ENCODE results near the gene GRK3.

The GRK3 gene

DNA sequence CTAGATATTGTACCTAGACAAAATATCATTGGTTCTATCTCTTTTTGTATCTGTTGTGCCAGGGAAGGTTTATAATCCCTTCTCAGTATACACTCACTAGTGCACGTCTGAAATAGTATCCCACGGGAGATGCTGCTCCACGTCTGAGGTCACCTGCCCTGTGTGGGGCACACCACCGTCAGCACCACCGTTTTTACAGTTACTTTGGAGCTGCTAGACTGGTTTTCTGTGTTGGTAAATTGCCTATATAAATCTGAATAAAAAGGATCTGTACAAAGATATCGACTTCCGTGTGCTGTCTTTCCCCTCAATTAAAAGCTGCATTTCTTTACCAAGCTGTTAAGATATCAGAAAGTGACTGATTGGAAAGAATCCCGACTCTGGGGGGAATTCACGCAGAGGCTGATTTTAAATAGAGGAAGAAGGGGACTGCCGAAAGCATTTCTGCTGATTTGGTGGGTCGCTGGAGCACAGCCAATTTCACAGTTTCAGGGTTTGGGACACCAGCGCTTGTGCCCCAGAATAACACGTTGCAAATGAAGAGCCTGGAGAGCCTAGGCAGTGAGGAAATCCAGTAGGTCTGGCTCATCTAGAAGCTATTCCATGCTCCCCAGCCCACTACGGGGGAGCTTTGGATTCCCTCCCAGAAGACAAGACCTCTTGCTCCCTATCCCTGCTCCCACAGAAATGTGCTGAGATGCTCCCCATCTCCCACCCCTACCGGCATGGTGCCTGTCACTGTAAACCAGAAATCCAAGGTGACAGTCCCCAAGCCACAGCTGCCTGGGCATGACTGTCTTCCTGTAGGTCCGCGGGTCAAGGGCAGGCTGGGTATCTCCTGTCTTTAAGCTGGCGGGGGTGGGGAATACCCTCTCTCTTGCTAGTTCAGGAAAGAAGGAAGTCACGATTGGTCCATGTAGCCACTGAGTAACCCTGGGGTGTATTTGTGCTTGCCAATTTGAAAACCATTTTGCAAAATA is 164.8 kb downstream of the GRK3 start:
- no peak for DNase-seq (ENCODE audit: low read depth in 3 of 3)

DNA sequence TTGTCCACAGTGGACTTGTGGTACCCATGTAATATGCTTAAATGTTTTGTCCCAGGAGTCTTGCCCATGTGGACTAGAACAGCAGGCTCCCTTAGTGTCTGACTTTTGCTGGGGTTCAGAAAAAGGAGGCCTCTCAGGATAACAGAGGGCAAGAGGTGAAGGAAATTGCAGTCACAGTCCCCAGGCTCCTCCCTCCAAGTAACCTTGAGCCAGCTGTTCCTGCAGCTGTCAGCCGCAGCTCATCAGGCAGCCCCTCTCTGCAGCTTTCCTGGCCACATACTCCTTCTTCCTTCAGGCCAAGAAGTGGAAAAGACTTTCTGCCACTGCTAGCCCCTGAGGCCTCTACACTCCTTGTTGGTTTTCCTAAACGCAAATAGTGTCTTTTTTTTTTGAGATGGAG is 171.2 kb downstream of the GRK3 start:
- no peak for DNase-seq (ENCODE audit: low read depth in 3 of 3)

DNA sequence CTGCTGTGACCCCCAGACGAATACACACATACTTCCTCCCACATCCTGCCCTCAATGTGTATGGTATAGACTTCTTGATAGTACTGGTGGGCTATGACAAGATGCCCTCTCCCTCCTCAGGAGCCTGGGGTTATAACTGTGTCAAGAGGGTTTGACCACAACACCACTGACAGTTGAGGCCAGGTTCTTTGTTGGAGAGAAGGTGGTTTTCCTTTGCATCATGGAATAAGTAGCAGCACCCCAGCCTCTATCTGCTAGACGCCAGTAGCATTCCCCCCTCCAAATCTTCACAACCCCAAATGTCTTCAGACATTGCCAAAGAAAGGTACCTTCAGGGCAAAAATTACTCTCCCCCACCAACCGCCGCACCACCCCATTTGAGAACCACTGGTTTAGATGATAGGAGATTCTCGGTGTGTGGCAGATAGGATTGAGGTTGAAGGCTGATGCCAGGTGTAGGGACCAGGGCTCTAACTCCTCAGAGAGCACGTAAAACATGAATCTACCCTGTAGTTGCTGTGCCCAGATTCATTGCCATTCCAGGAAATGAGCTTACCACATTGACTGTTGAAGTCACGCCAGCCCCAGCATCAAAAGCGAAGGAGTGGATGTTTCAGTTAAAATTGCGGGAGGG is 172.0 kb downstream of the GRK3 start:
- DNase-seq (ENCODE audit: low read depth in 3 of 3) = no peak

DNA sequence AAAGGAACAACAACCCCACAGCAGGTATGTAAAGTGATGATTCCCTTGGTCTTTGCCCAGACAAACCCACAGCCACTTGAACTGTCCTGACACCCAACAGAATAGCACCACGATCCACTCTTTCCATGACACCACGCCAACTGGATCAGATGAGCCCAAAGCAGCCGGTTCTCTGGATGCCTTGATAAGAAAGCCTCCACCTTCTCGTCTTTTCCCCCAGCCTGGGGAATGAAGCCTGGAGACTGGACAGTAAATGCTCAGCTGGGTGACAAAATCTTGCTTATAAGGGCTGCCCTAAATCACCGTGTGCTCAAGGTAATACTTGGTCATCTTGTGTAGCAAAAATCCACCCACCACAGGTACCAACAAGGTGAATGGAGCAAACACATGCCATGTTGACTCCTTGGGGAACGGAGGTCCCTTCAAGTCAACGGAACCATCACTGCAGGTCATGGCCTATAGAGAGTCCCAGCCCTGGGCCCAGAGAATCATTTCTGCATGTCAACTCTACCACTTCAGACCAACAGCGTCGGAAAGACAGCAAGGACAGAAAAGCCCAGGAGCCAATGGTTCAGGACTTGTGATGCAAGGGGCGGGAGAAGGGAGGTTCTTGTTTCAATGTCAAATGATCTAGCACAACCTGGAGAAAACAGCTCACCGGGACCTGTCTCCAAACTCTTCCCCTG is 175.3 kb downstream of the GRK3 start:
- no peak for DNase-seq (ENCODE audit: low read depth in 3 of 3)

DNA sequence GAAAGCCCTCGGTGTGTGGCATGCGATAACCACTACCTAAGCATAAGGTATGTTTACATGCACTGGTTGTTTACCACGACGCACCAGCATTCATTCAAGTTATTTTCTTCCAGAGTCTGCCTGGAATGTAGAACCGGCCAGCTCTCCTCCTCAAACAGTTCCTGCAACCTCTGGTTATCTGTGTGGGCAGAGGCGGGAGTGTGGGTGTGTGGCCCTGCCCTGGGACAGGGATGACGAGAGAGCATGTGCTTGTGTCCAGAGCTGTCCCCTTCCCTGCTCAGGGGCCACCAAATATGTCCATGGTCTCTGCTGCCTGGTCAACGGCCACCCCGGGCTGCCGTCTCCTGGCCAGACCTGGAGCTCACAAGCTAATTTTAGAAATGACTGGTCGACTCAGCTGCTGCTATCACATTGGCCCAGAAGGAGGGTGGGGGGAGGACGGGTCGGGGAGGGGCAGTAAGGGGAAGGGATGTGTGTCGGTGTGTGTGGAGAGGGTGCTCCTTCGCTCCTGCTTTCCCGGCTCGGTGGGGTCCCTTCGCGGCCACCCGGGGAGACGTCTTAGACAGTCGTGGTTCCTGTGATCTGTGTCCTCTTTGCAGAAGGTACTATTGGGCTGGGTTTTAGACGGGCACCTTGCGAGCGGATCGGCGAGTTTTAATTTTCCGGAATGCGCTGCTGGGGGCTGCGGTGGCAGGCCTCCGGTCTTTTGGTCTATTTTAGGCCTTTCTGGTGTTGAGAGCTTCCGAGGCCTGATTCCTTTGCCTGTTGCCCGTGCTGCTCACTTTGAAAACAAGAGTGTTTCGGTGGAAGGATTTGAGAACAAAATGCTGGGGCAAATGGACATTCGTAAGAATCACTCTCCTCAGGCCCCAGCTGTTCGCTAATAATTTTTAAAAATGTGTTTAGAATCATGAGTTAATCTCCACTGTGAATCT is 177.5 kb downstream of the GRK3 start, which contains the start of gene MYO18B:
Gene MYO18B, plus strand, starts transcription at position 497 of the 935 bp plus-strand sequence. CDS start 18,905 bp downstream, outside the sequence.
- DNase-seq (ENCODE audit: low read depth in 3 of 3) = no peak

DNA sequence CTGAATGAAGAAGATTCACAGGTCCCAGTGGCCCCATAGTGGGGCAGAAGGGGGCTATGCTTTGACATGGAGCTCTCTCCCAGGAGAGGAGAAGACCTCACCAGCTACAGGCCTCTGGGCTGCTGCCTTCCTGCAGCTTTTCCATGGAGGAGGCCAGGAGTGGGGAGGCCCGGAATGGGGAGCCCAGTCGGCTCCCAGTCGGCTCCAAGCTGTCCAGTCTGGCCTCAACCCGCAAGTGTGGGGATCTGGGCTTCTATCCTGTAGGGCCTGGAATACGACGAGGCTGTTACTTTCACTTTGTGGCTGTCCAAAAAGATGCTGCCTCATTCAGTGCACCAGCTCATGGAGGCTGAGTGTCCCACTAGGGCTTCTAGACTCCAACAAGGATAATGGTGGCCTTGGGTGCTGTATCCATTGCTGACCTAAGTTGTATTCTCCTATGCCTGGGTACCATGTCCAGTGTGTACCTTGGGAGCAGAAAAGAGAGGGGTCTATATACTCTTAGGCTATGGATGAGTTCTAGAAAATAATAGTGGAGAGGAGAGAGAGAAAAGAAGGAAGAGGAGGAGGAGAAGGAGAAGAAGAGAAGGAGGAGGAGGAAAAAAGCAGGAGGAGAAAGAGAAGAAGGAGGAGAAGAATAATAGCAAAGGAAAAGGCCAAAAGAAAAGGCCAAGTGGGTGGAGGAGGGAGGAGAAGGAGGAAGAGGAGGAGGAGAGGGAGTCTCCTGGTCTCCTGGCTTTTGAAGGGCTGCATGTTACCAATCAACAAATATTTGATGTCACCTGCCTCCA is 178.6 kb downstream of the GRK3 start:
- DNase-seq (ENCODE audit: low read depth in 3 of 3) = no peak

DNA sequence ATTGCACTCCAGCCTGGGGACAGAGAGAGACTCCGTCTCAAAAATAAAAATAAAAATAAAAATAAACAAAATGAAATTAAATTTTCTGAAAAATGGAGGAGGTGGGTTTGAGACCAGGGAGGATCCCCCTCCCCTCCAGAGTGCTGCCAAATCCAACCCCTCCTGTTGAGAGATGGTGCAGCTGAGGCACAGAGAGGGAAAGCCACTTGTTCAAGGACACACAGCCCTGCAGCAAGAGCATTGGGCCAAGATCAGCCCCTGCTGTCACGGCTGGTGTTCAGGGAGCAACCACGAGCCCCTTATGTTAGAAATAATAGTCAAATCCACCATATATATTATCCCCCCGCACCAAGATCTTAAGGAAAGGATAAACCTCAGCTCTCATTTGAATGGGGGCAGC is 180.2 kb downstream of the GRK3 start:
- DNase-seq (ENCODE audit: low read depth in 3 of 3) = no peak

DNA sequence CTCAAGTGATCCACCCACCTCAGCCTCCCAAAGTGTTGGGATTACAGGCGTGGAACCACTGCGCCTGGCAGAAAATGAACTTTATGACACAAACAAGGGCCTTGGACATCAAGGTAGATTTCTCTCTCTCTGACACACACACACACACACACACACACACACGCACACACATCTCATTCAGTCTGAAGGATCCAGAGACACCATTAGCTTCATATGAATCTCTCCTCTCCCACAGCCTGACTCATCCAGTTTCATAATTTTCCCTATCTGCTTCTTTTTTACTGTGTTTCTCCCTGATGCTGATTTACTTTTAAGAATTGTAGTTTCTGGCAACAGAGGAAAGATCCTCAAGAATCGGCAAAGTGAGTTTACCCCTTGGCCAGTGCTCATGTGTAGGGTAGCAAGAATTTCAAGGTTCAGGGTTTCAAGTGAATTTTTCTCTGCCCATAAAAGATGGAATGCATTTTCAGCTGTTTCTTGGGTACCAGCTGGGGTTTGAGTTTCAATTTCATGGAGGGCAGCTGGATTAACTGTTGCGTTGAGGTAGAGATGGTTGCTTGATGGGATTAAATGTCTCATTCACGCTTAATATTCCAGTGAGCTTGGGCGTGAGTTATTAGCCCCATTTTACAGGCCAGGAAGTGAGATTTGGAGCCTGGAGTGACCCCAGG is 181.0 kb downstream of the GRK3 start:
- no peak for DNase-seq (ENCODE audit: low read depth in 3 of 3)

DNA sequence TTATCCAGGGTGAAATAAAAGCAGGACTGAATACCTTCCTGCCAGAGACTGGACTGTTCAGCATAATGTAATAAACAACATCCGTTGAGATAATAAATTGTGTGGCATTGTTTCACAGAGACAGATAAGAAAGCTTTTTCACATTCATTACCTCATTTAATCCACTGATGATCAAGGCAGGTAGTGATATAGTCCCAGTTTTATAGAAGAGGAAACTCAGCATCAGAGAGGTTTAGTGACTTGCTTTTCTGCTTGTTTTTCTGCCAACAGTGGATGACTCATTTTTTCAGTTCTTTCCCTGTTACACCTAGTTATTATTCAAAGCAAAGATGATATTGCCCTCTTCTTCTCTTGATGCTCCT is 181.5 kb downstream of the GRK3 start:
- DNase-seq (ENCODE audit: low read depth in 3 of 3) = no peak

DNA sequence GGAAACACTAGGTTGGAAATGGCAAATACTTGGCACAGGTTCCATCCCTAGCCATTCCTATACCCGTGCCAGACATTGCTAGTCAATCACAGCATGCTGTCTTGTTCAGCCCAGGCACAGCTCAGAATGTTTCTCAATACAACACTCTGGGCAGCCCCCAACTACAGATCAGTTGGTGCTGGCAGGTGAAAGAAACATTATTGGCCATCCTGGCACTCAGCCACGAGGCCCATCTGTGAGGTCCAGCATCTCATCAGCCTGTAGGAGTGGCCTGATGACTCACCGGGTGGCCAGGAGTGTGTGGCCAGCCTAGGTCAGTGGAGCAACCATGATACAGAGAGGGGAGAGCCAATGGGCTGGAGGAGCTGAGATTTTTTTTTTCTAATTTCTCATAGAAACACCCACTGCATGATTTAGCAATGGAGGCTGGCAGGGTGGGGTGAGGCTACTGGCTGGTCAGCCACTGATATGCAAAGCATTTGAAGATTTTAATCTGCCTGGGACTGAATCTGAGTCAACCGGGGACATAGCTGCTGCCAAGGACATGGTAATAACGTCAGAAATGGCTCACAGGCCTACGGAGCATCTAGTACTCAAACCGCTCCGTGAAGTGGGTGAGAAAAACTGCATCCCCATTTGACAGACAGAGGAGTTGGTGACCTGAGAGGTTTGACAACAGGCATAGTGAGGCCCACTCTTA is 182.9 kb downstream of the GRK3 start:
- no peak for DNase-seq (ENCODE audit: low read depth in 3 of 3)

DNA sequence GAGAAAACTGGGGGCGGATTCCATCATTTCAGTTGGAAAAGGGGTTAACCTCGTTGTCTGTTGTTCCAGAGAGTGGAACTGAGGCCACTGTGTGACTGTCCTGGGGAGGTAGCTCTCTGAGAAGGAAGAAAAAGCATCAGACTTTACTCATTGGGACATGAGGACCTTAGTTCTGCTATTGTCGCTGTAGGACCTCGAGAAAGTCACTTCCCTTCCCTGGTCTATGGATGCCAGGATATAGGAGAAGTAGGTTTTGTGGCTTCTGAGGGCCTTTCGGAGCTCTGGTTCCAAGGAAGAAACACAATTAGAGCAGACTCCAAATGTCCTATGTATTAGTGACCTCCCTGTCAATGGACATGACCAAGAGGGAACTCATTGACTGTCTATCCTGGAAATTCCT is 183.7 kb downstream of the GRK3 start:
- no peak for DNase-seq (ENCODE audit: low read depth in 3 of 3)

DNA sequence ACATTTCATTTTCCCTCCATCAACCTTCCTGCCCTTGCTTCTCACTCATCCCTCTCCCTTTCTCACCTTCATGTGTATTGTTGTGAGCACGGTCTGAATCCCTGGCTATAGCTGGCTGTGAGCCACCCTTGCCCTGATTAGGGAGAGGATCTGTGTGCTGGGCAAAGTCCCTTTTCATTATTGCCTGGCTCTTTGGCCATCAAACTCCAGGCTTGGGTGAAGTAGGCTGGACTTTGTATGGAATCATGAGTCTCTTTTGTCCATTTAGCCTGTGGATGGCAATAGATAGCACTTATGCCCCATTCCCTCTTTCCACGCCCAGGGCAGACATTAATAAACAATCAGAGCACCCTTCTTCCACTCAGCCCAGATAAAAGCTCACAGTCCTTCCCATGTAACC is 184.2 kb downstream of the GRK3 start:
- no peak for DNase-seq (ENCODE audit: low read depth in 3 of 3)

DNA sequence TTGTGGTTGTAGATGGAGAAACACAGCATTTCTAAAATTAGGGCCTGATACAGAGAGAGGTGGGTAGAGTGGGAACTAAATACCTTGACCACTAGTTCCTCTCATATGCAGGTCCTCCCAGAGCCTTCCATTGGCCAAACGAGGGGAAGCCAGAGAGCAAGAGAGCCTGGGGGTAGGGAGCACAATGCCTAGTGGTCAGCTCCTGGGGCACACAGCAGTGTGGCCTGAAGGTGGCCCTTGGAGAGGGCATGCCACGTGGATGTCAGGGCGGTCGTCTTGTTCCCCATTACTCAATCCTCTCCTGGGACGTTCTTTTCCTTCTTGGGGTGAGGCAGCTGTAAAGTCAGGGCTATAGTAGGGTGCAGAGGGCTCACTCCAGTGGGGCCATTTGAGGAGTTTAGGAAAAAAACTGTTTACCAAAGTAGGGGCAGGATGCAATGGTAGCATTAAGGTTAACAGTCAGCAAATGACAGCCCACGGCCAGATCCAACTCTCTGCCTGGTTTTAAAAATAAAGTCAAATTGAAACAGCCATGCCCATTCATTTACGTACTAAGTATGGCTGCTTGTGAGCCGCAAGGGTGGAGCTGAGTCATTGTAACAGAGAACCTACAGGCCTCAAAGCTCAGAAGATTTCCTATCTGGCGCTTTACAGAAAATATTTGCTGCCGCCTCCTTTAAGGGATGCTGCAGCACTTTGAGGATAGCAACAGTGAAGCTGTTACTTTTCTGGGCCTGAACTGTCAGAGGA is 185.1 kb downstream of the GRK3 start:
- no peak for DNase-seq (ENCODE audit: low read depth in 3 of 3)

DNA sequence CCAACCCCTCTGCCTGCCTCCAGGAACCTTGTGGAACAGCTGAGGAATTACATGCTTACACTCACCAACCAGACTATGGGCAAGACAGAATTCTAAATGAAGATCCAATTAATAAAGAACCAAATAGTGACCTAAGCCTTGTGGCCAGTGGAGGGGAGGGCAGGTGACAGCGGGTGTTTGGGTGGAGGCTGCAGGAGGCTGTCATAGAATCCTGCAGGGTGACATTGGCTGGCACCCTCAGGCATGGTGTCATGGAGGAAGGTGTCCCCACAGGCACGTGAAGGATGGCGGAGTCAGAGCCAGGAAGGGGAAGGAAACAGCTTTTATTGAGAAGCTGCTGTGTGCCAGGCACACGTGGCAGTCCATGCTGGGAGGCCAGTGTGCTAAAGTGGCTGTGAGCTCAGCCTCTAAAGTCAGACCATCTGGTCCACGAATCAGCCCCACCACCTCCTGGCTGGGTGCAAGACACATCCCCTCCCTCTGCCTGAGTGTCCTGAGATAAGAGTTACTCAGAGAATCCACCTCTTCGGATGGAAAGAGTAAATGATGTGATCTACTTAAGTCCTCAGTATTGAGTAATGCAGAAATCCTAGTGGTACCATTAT is 186.2 kb downstream of the GRK3 start:
- DNase-seq (ENCODE audit: low read depth in 3 of 3) = no peak

DNA sequence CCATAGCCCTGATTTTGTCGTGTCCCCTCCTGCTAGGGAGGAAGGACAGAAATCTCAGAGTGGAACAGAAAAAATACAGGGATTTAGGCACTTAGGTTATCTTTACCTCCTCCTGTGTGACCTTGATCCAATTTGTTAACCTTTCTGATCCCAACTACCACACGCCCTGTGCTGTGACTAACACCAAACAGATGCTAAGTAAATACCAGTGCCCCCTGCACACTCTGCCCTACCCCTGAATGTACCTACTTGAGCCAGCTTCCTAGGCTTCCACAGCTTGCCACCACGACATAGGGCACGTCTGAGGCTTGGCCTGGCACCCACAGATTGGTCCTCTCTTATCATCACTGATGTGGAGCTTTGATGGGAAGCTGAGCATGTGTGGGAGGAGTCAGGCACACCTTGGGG is 186.7 kb downstream of the GRK3 start:
- no peak for DNase-seq (ENCODE audit: low read depth in 3 of 3)

DNA sequence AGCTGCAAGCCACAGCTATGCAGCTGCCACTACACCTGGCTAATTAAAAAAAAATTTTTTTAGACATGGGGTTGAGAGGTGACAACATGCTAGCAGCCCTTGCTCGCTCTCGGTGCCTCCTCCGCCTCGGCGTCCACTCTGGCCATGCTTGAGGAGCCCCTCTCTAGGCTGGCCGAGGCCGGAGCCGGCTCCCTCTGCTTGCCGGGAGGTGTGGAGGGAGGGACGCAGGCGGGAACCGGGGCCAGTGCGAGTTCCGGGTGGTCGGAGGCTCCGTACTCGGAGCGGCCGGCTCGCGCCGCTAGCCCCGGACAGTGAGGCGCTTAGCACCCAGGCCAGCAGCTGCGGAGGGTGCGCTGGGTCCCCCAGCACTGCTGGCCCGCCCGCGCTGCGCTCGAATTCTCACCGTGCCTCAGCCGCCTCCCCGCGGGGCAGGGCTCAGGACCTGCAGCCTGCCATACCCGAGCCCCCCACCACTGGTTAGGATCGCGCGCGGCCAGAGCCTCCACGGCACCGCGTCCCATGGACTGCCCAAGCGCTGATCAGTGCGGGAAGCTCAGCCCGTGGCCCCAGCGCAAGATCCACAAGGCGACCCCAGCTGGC is 188.2 kb downstream of the GRK3 start:
- no peak for DNase-seq (ENCODE audit: low read depth in 3 of 3)

DNA sequence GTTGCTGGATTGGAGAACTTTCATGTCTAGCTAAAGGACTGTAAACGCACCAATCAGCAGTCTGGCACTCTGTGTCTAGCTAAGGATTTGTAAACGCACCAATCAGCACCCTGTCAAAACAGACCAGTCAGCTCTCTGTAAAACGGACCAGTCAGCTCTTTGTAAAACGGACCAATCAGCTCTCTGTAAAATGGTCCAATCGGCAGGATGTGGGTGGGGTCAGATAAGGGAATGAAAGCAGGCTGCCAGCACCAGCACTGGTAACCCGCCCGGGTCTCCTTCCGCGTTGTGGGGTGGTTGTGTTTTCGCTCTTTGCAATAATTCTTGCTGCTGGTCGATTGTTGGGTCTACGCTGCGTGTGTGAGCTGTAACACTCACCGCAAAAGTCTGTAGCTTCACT is 188.8 kb downstream of the GRK3 start:
- DNase-seq (ENCODE audit: low read depth in 3 of 3) = no peak

All from stimulated activated CD4-positive, alpha-beta T cell treated with anti-CD3 and anti-CD28 coated beads, TNF-alpha, amount 100 ng/mL, for 4 hours (primary cell).